A549 (cell line): ENCODE measurements around the gene TSNAX. TPM values are rescaled to one million over a fixed set of nuclear protein-coding genes. Genes with fewer than 3 reads are reported as not detected.

ENCODE experiments used
- ATAC-seq, 2 experiments: fragments of 200-7000 bp in 1 of 2; fragments of >200 bp in 1 of 2; cut with Nextera tagmentation in 1 of 2; cut with Tn5 transposase in 1 of 2; 3 replicates each; pipeline versions ENCODE4 v1.8.0 to v1.9.1; 2018 to 2020; ENCODE audit warnings: mild to moderate bottlenecking in 1 of 2, moderate library complexity in 1 of 2
- CTCF ChIA-PET: fragments of 300-600 bp; sonication (Branson Sonifier 250); formaldehyde crosslinking; extraction: SDS; loops from one replicate; lab custom pipeline; 2021; ENCODE audit warnings: antibody characterized with exemption, inconsistent platforms; lab: Yijun Ruan, JAX
- POLR2A ChIA-PET: fragments of 350-600 bp; formaldehyde crosslinking; extraction: SDS; loops from one replicate; lab custom pipeline; 2021; ENCODE audit warnings: antibody characterized with exemption, inconsistent platforms; lab: Yijun Ruan, JAX
- DNase-seq, 2 experiments: peaks; one replicate each; pipeline versions ENCODE4 v3.0.0 to v3.0.0-alpha.2; 2011 to 2016; ENCODE audit warnings: low read depth in 1 of 2, low spot score in 1 of 2
- FAIRE-seq: peaks from 2 replicates; lab custom pipeline; 2011; peaks lifted over from hg19 to GRCh38; lab: Jason Lieb, UNC
- H3K27ac ChIP-seq, 2 experiments: fragments of >200 bp; sonication (Bioruptor Twin); formaldehyde crosslinking; 3 replicates each; pipeline ENCODE4 v1.5.1; 2016 to 2017
- H3K4me1 ChIP-seq: fragments of >200 bp; sonication (Bioruptor Twin); formaldehyde crosslinking; 3 replicates; pipeline ENCODE4 v1.6.1; 2016
- H3K4me2 ChIP-seq: fragments of >200 bp; sonication (Bioruptor Twin); formaldehyde crosslinking; 3 replicates; pipeline ENCODE4 v1.6.1; 2016
- H3K4me3 ChIP-seq: fragments of >200 bp; sonication (Bioruptor Twin); formaldehyde crosslinking; 3 replicates; pipeline ENCODE4 v1.5.1; 2016
- H3K9me3 ChIP-seq: fragments of >200 bp; sonication (Bioruptor Twin); formaldehyde crosslinking; 3 replicates; pipeline ENCODE4 v1.6.1; 2016
- CBX2 ChIP-seq: fragments of 200-600 bp; sonication (generic); IDR thresholded peaks from 2 replicates; pipeline ENCODE4 v1.6.1; 2016; ENCODE audit warnings: low read depth, mild to moderate bottlenecking, borderline replicate concordance
- CBX8 ChIP-seq: fragments of 200-600 bp; sonication (generic); IDR thresholded peaks from 2 replicates; pipeline ENCODE4 v1.6.1; 2016
- CHD2 ChIP-seq: fragments of 150-350 bp; IDR thresholded peaks from 2 replicates; pipeline ENCODE4 v1.6.1; 2014; ENCODE audit warnings: low read length; ENCODE audit not compliant: partially characterized antibody
- CHD4 ChIP-seq: fragments of 200-600 bp; sonication (generic); IDR thresholded peaks from 2 replicates; pipeline ENCODE4 v1.6.1; 2016; ENCODE audit warnings: antibody characterized with exemption, mild to moderate bottlenecking, borderline replicate concordance
- EHF ChIP-seq: fragments of 250-450 bp; sonication (Bioruptor Pico); IDR thresholded peaks from 2 replicates; pipeline ENCODE4 v1.5.0; 2020; ENCODE audit warnings: mild to moderate bottlenecking
- EHMT2 ChIP-seq: fragments of 200-600 bp; sonication (generic); IDR thresholded peaks from 2 replicates; pipeline ENCODE4 v1.6.1; 2016; ENCODE audit warnings: antibody characterized with exemption, low read depth, mild to moderate bottlenecking, moderate library complexity
- FOSL2 ChIP-seq, 2 experiments: fragments of 450-650 bp in 1 of 2; fragments of >200 bp in 1 of 2; sonication (Bioruptor Twin) in 1 of 2; formaldehyde crosslinking; IDR thresholded peaks; 2 replicates each; pipeline versions ENCODE4 v1.5.0 to v1.6.1; 2016 to 2020; ENCODE audit warnings: mild to moderate bottlenecking in 1 of 2, moderate library complexity in 1 of 2
- GATA3 ChIP-seq: IDR thresholded peaks from 2 replicates; pipeline ENCODE4 v1.6.1; 2012; ENCODE audit warnings: borderline replicate concordance
- HOXA7 ChIP-seq: fragments of 250-450 bp; sonication (Bioruptor Pico); IDR thresholded peaks from 2 replicates; pipeline ENCODE4 v1.5.0; 2020; ENCODE audit warnings: mild to moderate bottlenecking, moderate library complexity
- HOXB5 ChIP-seq: fragments of 250-450 bp; sonication (Bioruptor Pico); IDR thresholded peaks from 2 replicates; pipeline ENCODE4 v1.5.0; 2020; ENCODE audit warnings: mild to moderate bottlenecking, moderate library complexity
- KDM1A ChIP-seq: fragments of 200-600 bp; sonication (generic); IDR thresholded peaks from 2 replicates; pipeline ENCODE4 v1.6.1; 2016; ENCODE audit warnings: low read depth, mild to moderate bottlenecking
- MAZ ChIP-seq: fragments of 150-350 bp; IDR thresholded peaks from 2 replicates; pipeline ENCODE4 v1.6.1; 2014; ENCODE audit warnings: antibody characterized with exemption, low read depth, low read length, borderline replicate concordance
- MYC ChIP-seq: IDR thresholded peaks from 2 replicates; pipeline ENCODE4 v1.6.1; 2012; ENCODE audit warnings: mild to moderate bottlenecking, inconsistent platforms, low read length, improper control_type of control experiment, borderline replicate concordance
- POLR2A ChIP-seq: IDR thresholded peaks from 2 replicates; pipeline ENCODE4 v1.6.1; 2012; ENCODE audit warnings: mild to moderate bottlenecking, low read length
- RARB ChIP-seq: fragments of 250-450 bp; sonication (Bioruptor Pico); IDR thresholded peaks from 2 replicates; pipeline ENCODE4 v1.8.0; 2021; ENCODE audit warnings: mild to moderate bottlenecking, moderate library complexity
- RCOR1 ChIP-seq: fragments of 150-350 bp; IDR thresholded peaks from 2 replicates; pipeline ENCODE4 v1.6.1; 2014; ENCODE audit warnings: antibody characterized with exemption, low read length, low read depth
- ZC3H11A ChIP-seq: fragments of 450-650 bp; IDR thresholded peaks from 2 replicates; pipeline ENCODE4 v1.6.1; 2014; ENCODE audit warnings: antibody characterized with exemption, mild to moderate bottlenecking
- ZNF302 ChIP-seq: fragments of 250-450 bp; sonication (Bioruptor Pico); IDR thresholded peaks from 2 replicates; pipeline ENCODE4 v1.9.0; 2021; ENCODE audit warnings: inconsistent platforms, mild to moderate bottlenecking, moderate library complexity
- WGBS: methylation state at CpG from one replicate; pipeline ENCODE4 v1.1.6; 2017; ENCODE audit errors: missing lambda C conversion rate; 5-methylcytosine and 5-hydroxymethylcytosine counted together
- polyA plus RNA-seq, 4 experiments: library from polyadenylated mRNA; depleted of rRNA in 3 of 4; stranded (reverse); fragments of >200 nt; fragmentation: RNase III in 1 of 4; extraction: RNeasy Plus Mini Kit Qiagen cat#74134 plus additional on column Dnase treatment in 1 of 4; gene quantifications; 2 replicates in 3 of 4; 3 replicates in 1 of 4; pipeline ENCODE4 v1.2.3, GENCODE V29; 2011 to 2017
- TF ChIP-seq, protein P1 (sequence below): fragments of >200 bp; sonication (Bioruptor Twin); formaldehyde crosslinking; IDR thresholded peaks from 2 replicates; pipeline ENCODE4 v1.6.1; 2016
- TF ChIP-seq, protein P2 (sequence below): fragments of 150-350 bp; IDR thresholded peaks from 2 replicates; pipeline ENCODE4 v1.6.1; 2014; ENCODE audit warnings: low read depth, mild to moderate bottlenecking, low read length
- TF ChIP-seq, protein P3 (sequence below): fragments of >200 bp; sonication (Bioruptor Twin); formaldehyde crosslinking; IDR thresholded peaks from 3 replicates; pipeline ENCODE4 v1.5.1; 2016
- TF ChIP-seq, protein P4 (sequence below): IDR thresholded peaks from 2 replicates; pipeline ENCODE4 v1.6.1; 2012; ENCODE audit warnings: low read depth, borderline replicate concordance
- TF ChIP-seq, protein P5 (sequence below): fragments of 450-650 bp; IDR thresholded peaks from 2 replicates; pipeline ENCODE4 v1.6.1; 2014; ENCODE audit warnings: antibody characterized with exemption
- TF ChIP-seq, protein P6 (sequence below): fragments of 250-450 bp; sonication (Bioruptor Pico); IDR thresholded peaks from 2 replicates; pipeline ENCODE4 v1.5.0; 2021; ENCODE audit warnings: mild to moderate bottlenecking, moderate library complexity, borderline replicate concordance

The TSNAX gene
- polyA plus RNA-seq, 2 of the 4 experiments (the other 2 are of a cell fraction) = 48.5 to 58.3 TPM

DNA sequence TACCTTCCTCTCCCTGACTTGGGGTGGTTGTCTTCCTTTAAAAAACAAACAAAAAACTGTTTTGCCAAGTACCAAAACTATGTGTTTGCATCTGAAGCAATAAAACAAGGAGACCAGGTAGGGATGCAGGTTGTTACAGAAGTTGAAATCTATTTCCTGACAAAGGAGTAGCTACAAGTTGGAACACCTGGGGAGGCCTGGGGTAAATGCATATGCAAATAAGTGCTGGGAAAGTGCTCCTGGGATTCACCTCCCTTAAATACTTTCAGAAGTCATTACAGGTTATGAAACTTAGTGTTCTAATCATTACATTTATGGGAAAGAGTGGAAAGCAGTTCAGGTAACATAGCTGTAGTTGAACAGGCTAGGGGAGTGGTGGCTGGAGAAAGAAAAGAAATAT, 1.9 kb upstream of the TSNAX start:
- H3K4me3 ChIP-seq = no peak overlapping the region
- H3K4me1 ChIP-seq = peaks cover 17% of the 10 kb centered on the region; the same call in 2 of the 3 replicates
- TF ChIP-seq CBX2 = no peak
- TF ChIP-seq HOXA7 (CRISPR knock-in tag) = no peak
- TF ChIP-seq HOXB5 (CRISPR knock-in tag) = no peak
- TF ChIP-seq, protein P1, sequence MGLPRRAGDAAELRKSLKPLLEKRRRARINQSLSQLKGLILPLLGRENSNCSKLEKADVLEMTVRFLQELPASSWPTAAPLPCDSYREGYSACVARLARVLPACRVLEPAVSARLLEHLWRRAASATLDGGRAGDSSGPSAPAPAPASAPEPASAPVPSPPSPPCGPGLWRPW = no peak
- TF ChIP-seq FOSL2 (IDR thresholded peaks at IDR 0.05) = no peak
- no peak for TF ChIP-seq FOSL2 (CRISPR knock-in tag; IDR thresholded peaks at IDR 0.05)
- TF ChIP-seq, protein P2, sequence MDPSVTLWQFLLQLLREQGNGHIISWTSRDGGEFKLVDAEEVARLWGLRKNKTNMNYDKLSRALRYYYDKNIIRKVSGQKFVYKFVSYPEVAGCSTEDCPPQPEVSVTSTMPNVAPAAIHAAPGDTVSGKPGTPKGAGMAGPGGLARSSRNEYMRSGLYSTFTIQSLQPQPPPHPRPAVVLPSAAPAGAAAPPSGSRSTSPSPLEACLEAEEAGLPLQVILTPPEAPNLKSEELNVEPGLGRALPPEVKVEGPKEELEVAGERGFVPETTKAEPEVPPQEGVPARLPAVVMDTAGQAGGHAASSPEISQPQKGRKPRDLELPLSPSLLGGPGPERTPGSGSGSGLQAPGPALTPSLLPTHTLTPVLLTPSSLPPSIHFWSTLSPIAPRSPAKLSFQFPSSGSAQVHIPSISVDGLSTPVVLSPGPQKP = no peak
- TF ChIP-seq ZNF302 = no peak
- TF ChIP-seq MYC = no peak
- FAIRE-seq (no peak), DNase-seq (no peak), ATAC-seq (no peak)
- POLR2A ChIA-PET = no interaction called here
- H3K27ac ChIP-seq = no peak overlapping the region
- H3K4me2 ChIP-seq = peak overlapping the region; percentile 79
- no peaks in the 10 kb centered on the region for H3K9me3 ChIP-seq
- CTCF ChIA-PET = interaction anchor here (1.3 to 2.1 kb wide), 3 partner anchors 11 to 51 kb away, joined by 3 to 6 read pairs (median 4); no protein-coding TSS in a partner anchor

DNA sequence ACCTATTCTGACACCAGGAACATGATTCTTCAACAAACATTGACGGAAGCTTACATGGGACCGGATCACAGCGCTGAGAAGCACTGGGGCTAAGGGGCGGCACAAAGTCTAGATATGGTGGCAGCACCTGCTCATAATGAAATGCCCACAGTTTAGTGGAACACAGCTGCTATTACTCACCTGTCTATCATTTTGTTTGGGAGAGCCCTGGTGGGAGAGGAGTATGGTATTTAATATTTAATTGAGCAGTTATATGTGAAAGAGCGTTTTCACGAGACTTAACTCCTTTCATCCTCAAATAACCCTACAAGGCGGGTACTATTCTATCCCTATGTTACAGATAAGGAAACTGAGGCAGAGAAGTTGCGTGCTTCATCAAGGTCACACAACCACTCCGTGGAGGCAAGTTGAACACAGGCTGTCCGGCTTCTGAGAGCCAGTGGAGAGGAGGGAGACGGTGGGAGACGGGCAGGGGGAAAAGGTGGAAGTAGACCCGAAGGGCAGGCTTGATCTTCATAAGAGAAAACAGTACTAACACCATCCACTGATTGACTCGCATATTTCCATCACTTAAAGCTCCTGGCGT, 790 bp upstream of the TSNAX start:
- ATAC-seq (peak; percentile 46 to 58), DNase-seq (no peak), FAIRE-seq (no peak)
- ChIA-PET CTCF (interaction anchor here (0.9 to 2.1 kb wide), 7 partner anchors 12 to 134 kb away, joined by 3 to 6 read pairs (median 4); no protein-coding TSS in a partner anchor), POLR2A (interaction anchor here (0.7 to 1.0 kb wide), 2 partner anchors 170 to 186 kb away, joined by 3 to 5 read pairs; no protein-coding TSS in a partner anchor)
- TF ChIP-seq ZC3H11A (no peak), KDM1A (no peak), POLR2A (no peak), CBX8 (no peak), MAZ (no peak), RARB (CRISPR knock-in tag) (no peak), CHD4 (no peak)
- TF ChIP-seq, protein P3, sequence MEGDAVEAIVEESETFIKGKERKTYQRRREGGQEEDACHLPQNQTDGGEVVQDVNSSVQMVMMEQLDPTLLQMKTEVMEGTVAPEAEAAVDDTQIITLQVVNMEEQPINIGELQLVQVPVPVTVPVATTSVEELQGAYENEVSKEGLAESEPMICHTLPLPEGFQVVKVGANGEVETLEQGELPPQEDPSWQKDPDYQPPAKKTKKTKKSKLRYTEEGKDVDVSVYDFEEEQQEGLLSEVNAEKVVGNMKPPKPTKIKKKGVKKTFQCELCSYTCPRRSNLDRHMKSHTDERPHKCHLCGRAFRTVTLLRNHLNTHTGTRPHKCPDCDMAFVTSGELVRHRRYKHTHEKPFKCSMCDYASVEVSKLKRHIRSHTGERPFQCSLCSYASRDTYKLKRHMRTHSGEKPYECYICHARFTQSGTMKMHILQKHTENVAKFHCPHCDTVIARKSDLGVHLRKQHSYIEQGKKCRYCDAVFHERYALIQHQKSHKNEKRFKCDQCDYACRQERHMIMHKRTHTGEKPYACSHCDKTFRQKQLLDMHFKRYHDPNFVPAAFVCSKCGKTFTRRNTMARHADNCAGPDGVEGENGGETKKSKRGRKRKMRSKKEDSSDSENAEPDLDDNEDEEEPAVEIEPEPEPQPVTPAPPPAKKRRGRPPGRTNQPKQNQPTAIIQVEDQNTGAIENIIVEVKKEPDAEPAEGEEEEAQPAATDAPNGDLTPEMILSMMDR = no peak
- H3K4me2 ChIP-seq = peak overlapping the region; percentile 79
- H3K27ac ChIP-seq = peak overlapping the region; percentile 77 to 98
- peaks cover 17% of the 10 kb centered on the region; the same call in 2 of the 3 replicates for H3K4me1 ChIP-seq
- WGBS = 35% methylated on average over 15 of the region's 15 CpGs
- H3K4me3 ChIP-seq = peak overlapping the region; percentile 80
- H3K9me3 ChIP-seq = no peaks in the 10 kb centered on the region

DNA sequence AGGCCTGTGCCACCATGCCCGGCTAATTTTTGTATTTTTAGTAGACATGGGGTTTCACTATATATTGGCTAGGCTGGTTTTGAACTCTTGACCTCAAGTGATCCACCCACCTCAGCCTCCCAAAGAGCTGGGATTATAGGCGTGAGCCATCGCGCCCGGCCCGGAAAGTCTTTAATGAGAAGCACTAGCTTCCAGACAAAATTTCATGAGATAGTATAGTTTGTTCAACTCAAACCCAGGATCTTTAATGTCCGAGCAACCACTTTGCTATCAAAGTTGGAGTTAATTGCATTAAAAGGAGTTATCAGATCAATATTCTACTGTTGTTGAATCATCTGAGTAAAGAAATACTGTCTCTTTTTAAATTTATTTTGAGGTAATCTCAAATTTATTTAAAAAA, 4.8 kb downstream of the TSNAX start:
- 97% methylated on average over 7 of the region's 7 CpGs for WGBS
- Histone ChIP-seq H3K9me3 (no peaks in the 10 kb centered on the region), H3K27ac (no peak overlapping the region), H3K4me3 (no peak overlapping the region), H3K4me1 (peaks cover 8% of the 10 kb centered on the region; the same call in 2 of the 3 replicates), H3K4me2 (no peak overlapping the region)
- no peak for FAIRE-seq
- ChIA-PET POLR2A (no interaction called here), CTCF (interaction anchor here (0.6 to 3.6 kb wide), 3 partner anchors 175 to 196 kb away, joined by 3 to 11 read pairs (median 3); partner anchors contain the start of gene EXOC8)
- no peak for ATAC-seq
- DNase-seq = no peak
- TF ChIP-seq EHF (CRISPR knock-in tag) = no peak
- TF ChIP-seq, protein P4, sequence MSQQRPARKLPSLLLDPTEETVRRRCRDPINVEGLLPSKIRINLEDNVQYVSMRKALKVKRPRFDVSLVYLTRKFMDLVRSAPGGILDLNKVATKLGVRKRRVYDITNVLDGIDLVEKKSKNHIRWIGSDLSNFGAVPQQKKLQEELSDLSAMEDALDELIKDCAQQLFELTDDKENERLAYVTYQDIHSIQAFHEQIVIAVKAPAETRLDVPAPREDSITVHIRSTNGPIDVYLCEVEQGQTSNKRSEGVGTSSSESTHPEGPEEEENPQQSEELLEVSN = no peak
- no peak for TF ChIP-seq CBX8
- TF ChIP-seq, protein P5, sequence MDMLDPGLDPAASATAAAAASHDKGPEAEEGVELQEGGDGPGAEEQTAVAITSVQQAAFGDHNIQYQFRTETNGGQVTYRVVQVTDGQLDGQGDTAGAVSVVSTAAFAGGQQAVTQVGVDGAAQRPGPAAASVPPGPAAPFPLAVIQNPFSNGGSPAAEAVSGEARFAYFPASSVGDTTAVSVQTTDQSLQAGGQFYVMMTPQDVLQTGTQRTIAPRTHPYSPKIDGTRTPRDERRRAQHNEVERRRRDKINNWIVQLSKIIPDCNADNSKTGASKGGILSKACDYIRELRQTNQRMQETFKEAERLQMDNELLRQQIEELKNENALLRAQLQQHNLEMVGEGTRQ = no peak
- TF ChIP-seq GATA3 = no peak
- TF ChIP-seq CHD4 = no peak
- TF ChIP-seq, protein P6, sequence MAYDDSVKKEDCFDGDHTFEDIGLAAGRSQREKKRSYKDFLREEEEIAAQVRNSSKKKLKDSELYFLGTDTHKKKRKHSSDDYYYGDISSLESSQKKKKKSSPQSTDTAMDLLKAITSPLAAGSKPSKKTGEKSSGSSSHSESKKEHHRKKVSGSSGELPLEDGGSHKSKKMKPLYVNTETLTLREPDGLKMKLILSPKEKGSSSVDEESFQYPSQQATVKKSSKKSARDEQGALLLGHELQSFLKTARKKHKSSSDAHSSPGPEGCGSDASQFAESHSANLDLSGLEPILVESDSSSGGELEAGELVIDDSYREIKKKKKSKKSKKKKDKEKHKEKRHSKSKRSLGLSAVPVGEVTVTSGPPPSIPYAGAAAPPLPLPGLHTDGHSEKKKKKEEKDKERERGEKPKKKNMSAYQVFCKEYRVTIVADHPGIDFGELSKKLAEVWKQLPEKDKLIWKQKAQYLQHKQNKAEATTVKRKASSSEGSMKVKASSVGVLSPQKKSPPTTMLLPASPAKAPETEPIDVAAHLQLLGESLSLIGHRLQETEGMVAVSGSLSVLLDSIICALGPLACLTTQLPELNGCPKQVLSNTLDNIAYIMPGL (CRISPR knock-in tag) = no peak
- TF ChIP-seq CHD2 = no peak
- no peak for TF ChIP-seq RCOR1
- TF ChIP-seq EHMT2 = no peak
